IMR-90 (cell line): ENCODE measurements around the gene MEF2D. TPM values are rescaled to one million over a fixed set of nuclear protein-coding genes. Genes with fewer than 3 reads are reported as not detected.

Experiments used
- ATAC-seq: fragments of 200-7000 bp; cut with Tn5 transposase; 2 replicates; pipeline ENCODE4 v1.9.1; 2020; ENCODE audit warnings: low read depth, mild to moderate bottlenecking, moderate library complexity
- BruUV-seq: library from RNA; stranded (reverse); fragments of 400-500 nt; replicated peaks from 2 replicates; lab custom pipeline; 2021; lab: Mats Ljungman, UMichigan
- CTCF ChIA-PET: fragments of 300-600 bp; formaldehyde crosslinking; extraction: SDS; loops from one replicate; lab custom pipeline; 2021; ENCODE audit warnings: antibody characterized with exemption; lab: Yijun Ruan, JAX
- POLR2A ChIA-PET: fragments of 300-600 bp; sonication (Branson Sonifier 250); formaldehyde crosslinking; loops from one replicate; lab custom pipeline; 2022; ENCODE audit warnings: antibody characterized with exemption; ENCODE audit not compliant: unreplicated experiment; lab: Charles Lee
- DNase-seq: peaks from one replicate; pipeline ENCODE4 v3.0.0; 2013
- H2AFZ ChIP-seq: replicated peaks from 2 replicates; pipeline ENCODE3; 2013; ENCODE audit warnings: low read length, mild to moderate bottlenecking; ENCODE audit not compliant: poor library complexity
- H2AK5ac ChIP-seq: 2 replicates; pipeline ENCODE4 v1.6.1; 2013; ENCODE audit warnings: low read depth, low read length, inconsistent platforms
- H2AK9ac ChIP-seq: replicated peaks from 2 replicates; pipeline ENCODE3; 2013; ENCODE audit warnings: mild to moderate bottlenecking, low read depth, low read length, moderate library complexity; ENCODE audit not compliant: poor library complexity
- H2BK120ac ChIP-seq: 2 replicates; pipeline ENCODE4 v1.6.1; 2013; ENCODE audit warnings: low read depth, low read length, inconsistent platforms
- H2BK15ac ChIP-seq: 3 replicates; pipeline ENCODE4 v1.6.1; 2013; ENCODE audit warnings: low read depth, low read length, inconsistent platforms
- H2BK20ac ChIP-seq: 2 replicates; pipeline ENCODE4 v1.6.1; 2013; ENCODE audit warnings: low read depth, mild to moderate bottlenecking, inconsistent platforms, low read length, moderate library complexity
- H2BK5ac ChIP-seq: 2 replicates; pipeline ENCODE4 v1.6.1; 2013; ENCODE audit warnings: mild to moderate bottlenecking, low read depth, low read length, inconsistent platforms; ENCODE audit not compliant: poor library complexity, severe bottlenecking
- H3K14ac ChIP-seq: replicated peaks from 2 replicates; pipeline ENCODE4 v1.6.1; 2013; ENCODE audit warnings: low read depth, low read length, inconsistent platforms
- H3K18ac ChIP-seq: 2 replicates; pipeline ENCODE4 v1.6.1; 2013; ENCODE audit warnings: low read depth, low read length, control low read depth
- H3K23ac ChIP-seq: 2 replicates; pipeline ENCODE4 v1.6.1; 2013; ENCODE audit warnings: low read depth, low read length, inconsistent platforms
- H3K27ac ChIP-seq: 2 replicates; pipeline ENCODE4 v1.5.1; 2013; ENCODE audit warnings: mild to moderate bottlenecking, control low read depth, low read length; ENCODE audit not compliant: insufficient read depth
- H3K27me3 ChIP-seq: 2 replicates; pipeline ENCODE4 v1.6.1; 2013; ENCODE audit warnings: low read length; ENCODE audit not compliant: control insufficient read depth, insufficient read depth
- H3K36me3 ChIP-seq: 2 replicates; pipeline ENCODE4 v1.6.1; 2013; ENCODE audit warnings: low read length, mixed read lengths; ENCODE audit not compliant: control insufficient read depth, insufficient read depth
- H3K4ac ChIP-seq: 2 replicates; pipeline ENCODE4 v1.6.1; 2013; ENCODE audit warnings: low read depth, low read length, inconsistent platforms
- H3K4me1 ChIP-seq: 2 replicates; pipeline ENCODE4 v1.6.1; 2013; ENCODE audit warnings: low read length, mixed read lengths; ENCODE audit not compliant: control insufficient read depth, insufficient read depth
- H3K4me2 ChIP-seq: 2 replicates; pipeline ENCODE4 v1.6.1; 2013; ENCODE audit warnings: low read depth, mild to moderate bottlenecking, control low read depth, low read length, moderate library complexity
- H3K4me3 ChIP-seq: 2 replicates; pipeline ENCODE4 v1.5.1; 2013; ENCODE audit warnings: low read depth, mild to moderate bottlenecking, control low read depth, low read length, moderate library complexity; ENCODE audit not compliant: insufficient read depth
- H3K56ac ChIP-seq: 2 replicates; pipeline ENCODE4 v1.6.1; 2013; ENCODE audit warnings: low read length, inconsistent platforms; ENCODE audit not compliant: insufficient read depth; ENCODE audit errors: extremely low read depth
- H3K79me1 ChIP-seq, 2 experiments: 2 replicates each; pipeline ENCODE4 v1.6.1; 2013; ENCODE audit warnings: low read length in 2 of 2, inconsistent platforms in 1 of 2, low read depth in 1 of 2
- H3K9ac ChIP-seq: 2 replicates; pipeline ENCODE4 v1.6.1; 2013; ENCODE audit warnings: low read depth, low read length, control low read depth
- H3K9me1 ChIP-seq: 2 replicates; pipeline ENCODE4 v1.6.1; 2013; ENCODE audit warnings: low read length, inconsistent platforms; ENCODE audit not compliant: insufficient read depth
- H3K9me3 ChIP-seq: 2 replicates; pipeline ENCODE4 v1.6.1; 2013; ENCODE audit warnings: low read length; ENCODE audit not compliant: control insufficient read depth, insufficient read depth
- H4K20me1 ChIP-seq: 2 replicates; pipeline ENCODE4 v1.6.1; 2013; ENCODE audit warnings: low read length, inconsistent platforms; ENCODE audit not compliant: insufficient read depth
- H4K5ac ChIP-seq: 2 replicates; pipeline ENCODE4 v1.6.1; 2013; ENCODE audit warnings: mild to moderate bottlenecking, low read depth, low read length, control low read depth
- H4K8ac ChIP-seq, 2 experiments: 2 replicates each; pipeline ENCODE4 v1.6.1; 2013; ENCODE audit warnings: low read depth in 2 of 2, low read length in 2 of 2, control low read depth in 1 of 2, inconsistent platforms in 1 of 2
- H4K91ac ChIP-seq: 2 replicates; pipeline ENCODE4 v1.6.1; 2013; ENCODE audit warnings: low read depth, low read length, inconsistent platforms; ENCODE audit not compliant: insufficient read depth
- CEBPB ChIP-seq: IDR thresholded peaks from 2 replicates; pipeline ENCODE4 v1.6.1; 2012; ENCODE audit warnings: low read depth, low read length, improper control_type of control experiment
- CTCF ChIP-seq: conservative IDR thresholded peaks from 2 replicates; pipeline ENCODE4 v1.5.1; 2012; ENCODE audit warnings: mild to moderate bottlenecking, low read depth, low read length, improper control_type of control experiment
- MXI1 ChIP-seq: IDR thresholded peaks from 2 replicates; pipeline ENCODE4 v1.6.1; 2012; ENCODE audit warnings: low read depth, mild to moderate bottlenecking, low read length, moderate library complexity, borderline replicate concordance
- RAD21 ChIP-seq: IDR thresholded peaks from 2 replicates; pipeline ENCODE4 v1.6.1; 2012; ENCODE audit warnings: low read length, improper control_type of control experiment
- SMC3 ChIP-seq: fragments of 150-350 bp; IDR thresholded peaks from 2 replicates; pipeline ENCODE4 v1.6.1; 2016; ENCODE audit warnings: low read depth, mild to moderate bottlenecking, antibody characterized with exemption, low read length, moderate library complexity
- WGBS, 2 experiments: methylation state at CpG; one replicate each; pipeline versions ENCODE4 v1.1.5 to v1.1.7; 2013; ENCODE audit warnings: missing lambda C conversion rate in 2 of 2; ENCODE audit not compliant: insufficient read length in 1 of 2; ENCODE audit errors: extremely low coverage in 2 of 2; 5-methylcytosine and 5-hydroxymethylcytosine counted together
- dilution Hi-C: fragments of 300-500 bp; cut with HindIII; formaldehyde crosslinking; loops from one replicate; pipeline ENCODE4 v1.14.3; 2018; ENCODE audit warnings: low sequenced_read_pairs; ENCODE audit not compliant: unreplicated experiment
- in situ Hi-C: fragments of 300-500 bp; cut with MboI; formaldehyde crosslinking; loops from 3 replicates; pipeline ENCODE4 v1.14.3; 2019; ENCODE audit warnings: low sequenced_read_pairs, inconsistent platforms, mixed read lengths
- intact Hi-C: fragments of 100-400 bp; cut with micrococcal nuclease; formaldehyde crosslinking; loops from 2 replicates; pipeline ENCODE4 v1.10.0; 2022
- polyA plus RNA-seq, 3 experiments: library from polyadenylated mRNA; depleted of rRNA; stranded (reverse); fragments of >200 nt; gene quantifications; 2 replicates each; pipeline ENCODE4 v1.2.3, GENCODE V29; 2012; ENCODE audit warnings: low replicate concordance in 1 of 3
- total RNA-seq: library from RNA; depleted of rRNA; stranded (reverse); fragments of >200 nt; gene quantifications from 2 replicates; pipeline ENCODE4 v1.2.3, GENCODE V29; 2012

MEF2D gene
- total and polyA plus RNA-seq, 2 of the 4 experiments (the other 2 are of a cell fraction) = 2.9 to 20.0 TPM

GRCh38 chr1:156508205-156508954, 7.8 kb upstream of the MEF2D start:
- peak overlapping the region; percentile 74 for H2AFZ ChIP-seq
- TF ChIP-seq RAD21 (no peak), CTCF (no peak), SMC3 (no peak), CEBPB (0 out of 2 replicates have a peak, but pooled peaks have one; percentile 23), MXI1 (no peak)
- CTCF ChIA-PET = interaction anchor here (1.2 kb wide), 2 partner anchors 13 to 122 kb away, joined by 3 to 4 read pairs; no protein-coding TSS in a partner anchor
- peak overlapping the region; percentile 71 for H2BK5ac ChIP-seq
- dilution Hi-C loops = no loop called here
- H2AK5ac ChIP-seq = peak overlapping the region; percentile 95
- H2BK120ac ChIP-seq = peak overlapping the region; percentile 91
- intact Hi-C loops = loop anchor here (10.0 kb wide), 1 partner anchor 216 kb away; the partner anchor contains the start of genes ISG20L2 and METTL25B
- H3K27ac ChIP-seq = peak overlapping the region; percentile 52; the same call in 1 of the 2 replicates
- H3K9ac ChIP-seq = peak overlapping the region; percentile 7; the same call in 1 of the 2 replicates
- no TSS peak for BruUV-seq
- H4K8ac ChIP-seq = peak overlapping the region; percentile 48 to 76; a peak in 2 of 4 replicates
- no peaks in the 10 kb centered on the region for H4K20me1 ChIP-seq
- peak overlapping the region; percentile 88 for H2BK20ac ChIP-seq
- peak overlapping the region; percentile 73; the same call in 1 of the 2 replicates for H3K23ac ChIP-seq
- 35% methylated on average over 4 of the region's 7 CpGs; no CpG with 5 or more reads in 1 of the 2 experiments for WGBS, 2 experiments
- H3K9me3 ChIP-seq = no peaks in the 10 kb centered on the region
- H4K5ac ChIP-seq = peak overlapping the region; percentile 76
- in situ Hi-C loops = no loop called here
- H3K27me3 ChIP-seq = no peaks in the 10 kb centered on the region
- H3K4me2 ChIP-seq = peak overlapping the region; percentile 51
- POLR2A ChIA-PET = interaction anchor here (0.6 kb wide), 1 partner anchor 9 kb away, joined by 3 read pairs; no protein-coding TSS in a partner anchor
- peak overlapping the region; percentile 93 for H3K4ac ChIP-seq
- H4K91ac ChIP-seq = peak overlapping the region; percentile 61
- H2AK9ac ChIP-seq = peak overlapping the region; percentile 29
- H3K4me1 ChIP-seq = peaks cover 38% of the 10 kb centered on the region
- H3K4me3 ChIP-seq = no peak overlapping the region
- H3K79me1 ChIP-seq = peaks cover 4 to 28% of the 10 kb centered on the region in 2 experiments; a peak in 3 of 4 replicates
- ATAC-seq = peak; percentile 27
- H3K18ac ChIP-seq = peak overlapping the region; percentile 85
- peaks cover 40% of the 10 kb centered on the region for H3K9me1 ChIP-seq
- 0 out of 2 replicates have a peak overlapping the region, but pooled peaks have one; percentile 38 for H3K56ac ChIP-seq
- no peaks in the 10 kb centered on the region for H3K36me3 ChIP-seq
- H2BK15ac ChIP-seq = peak overlapping the region; percentile 83; the same call in 2 of the 3 replicates
- H3K14ac ChIP-seq = peak overlapping the region; percentile 94
- peak; percentile 80 for DNase-seq
